GM12878 (cell line): ENCODE measurements around the gene ABCC3. TPM values are rescaled to one million over a fixed set of nuclear protein-coding genes. Genes with fewer than 3 reads are reported as not detected.

Experiments
- ATAC-seq: fragments of 200-7000 bp; cut with Tn5 transposase; 3 replicates; pipeline ENCODE4 v1.9.1; 2020; ENCODE audit warnings: mild to moderate bottlenecking, moderate library complexity
- BruUV-seq: library from RNA; stranded (reverse); fragments of 400-500 nt; replicated peaks from 2 replicates; lab custom pipeline; 2021; lab: Mats Ljungman, UMichigan
- CTCF ChIA-PET: fragments of 300-600 bp; sonication (Branson Sonifier 250); formaldehyde crosslinking; extraction: SDS; loops from one replicate; lab custom pipeline; 2021; ENCODE audit warnings: inconsistent platforms; lab: Yijun Ruan, JAX
- POLR2A ChIA-PET: fragments of 350-600 bp; formaldehyde crosslinking; extraction: SDS; loops from one replicate; lab custom pipeline; 2021; ENCODE audit warnings: inconsistent platforms; lab: Charles Lee
- RAD21 ChIA-PET: fragments of 300-600 bp; sonication (Branson Sonifier 250); formaldehyde crosslinking; loops from one replicate; lab custom pipeline; 2023; ENCODE audit warnings: antibody characterized with exemption; ENCODE audit not compliant: unreplicated experiment; lab: Charles Lee
- SMC1A ChIA-PET: fragments of 300-600 bp; sonication (Branson Sonifier 250); formaldehyde crosslinking; loops from one replicate; lab custom pipeline; 2023; ENCODE audit not compliant: unreplicated experiment, uncharacterized antibody; lab: Charles Lee
- DNase-seq: peaks from one replicate; pipeline ENCODE4 v3.0.0-alpha.2; 2011; ENCODE audit warnings: low read depth, low spot score
- FAIRE-seq: peaks from 3 replicates; lab custom pipeline; 2011; peaks lifted over from hg19 to GRCh38; lab: Jason Lieb, UNC
- H2AFZ ChIP-seq: 2 replicates; pipeline ENCODE4 v1.6.0; 2011; ENCODE audit warnings: low read depth, low read length, control low read depth; ENCODE audit not compliant: control insufficient read depth
- H3K27ac ChIP-seq: 2 replicates; pipeline ENCODE4 v1.5.1; 2011; ENCODE audit warnings: control low read depth; ENCODE audit not compliant: control insufficient read depth, insufficient read depth
- H3K27me3 ChIP-seq, 2 experiments: replicated peaks in 1 of 2; 2 replicates each; pipeline versions ENCODE4 v1.6.0 to v1.6.1; 2011; ENCODE audit warnings: low read length in 1 of 2; ENCODE audit not compliant: control insufficient read depth in 2 of 2, insufficient read depth in 2 of 2
- H3K36me3 ChIP-seq, 2 experiments: 2 replicates each; pipeline ENCODE4 v1.5.1; 2011; ENCODE audit warnings: low read length in 1 of 2; ENCODE audit not compliant: control insufficient read depth in 2 of 2, insufficient read depth in 2 of 2
- H3K4me1 ChIP-seq: 2 replicates; pipeline ENCODE4 v1.6.1; 2011; ENCODE audit warnings: mild to moderate bottlenecking, low read length, moderate library complexity, mixed read lengths; ENCODE audit not compliant: control insufficient read depth, insufficient read depth
- H3K4me2 ChIP-seq: 2 replicates; pipeline ENCODE4 v1.6.0; 2011; ENCODE audit warnings: control low read depth; ENCODE audit not compliant: control insufficient read depth, insufficient read depth
- H3K4me3 ChIP-seq: fragments of 200-600 bp; sonication (generic); 2 replicates; pipeline ENCODE4 v1.5.1; 2016
- H3K79me2 ChIP-seq: 2 replicates; pipeline ENCODE4 v1.6.0; 2011; ENCODE audit warnings: low read length; ENCODE audit not compliant: control insufficient read depth, insufficient read depth
- H3K9ac ChIP-seq: 2 replicates; pipeline ENCODE4 v1.8.0; 2011; ENCODE audit warnings: low read length, control low read depth, mixed read lengths; ENCODE audit not compliant: control insufficient read depth, insufficient read depth
- H3K9me3 ChIP-seq: replicated peaks from 3 replicates; pipeline ENCODE4 v1.5.1; 2011; ENCODE audit warnings: mild to moderate bottlenecking, low read length; ENCODE audit not compliant: control insufficient read depth, insufficient read depth
- H4K20me1 ChIP-seq: 2 replicates; pipeline ENCODE4 v1.6.0; 2011; ENCODE audit not compliant: control insufficient read depth, insufficient read depth
- ASH2L ChIP-seq: fragments of 300-600, 200-600 bp; sonication (generic); IDR thresholded peaks from 2 replicates; pipeline ENCODE4 v1.6.1; 2017; ENCODE audit warnings: low read depth, mild to moderate bottlenecking, borderline replicate concordance
- ATF7 ChIP-seq: fragments of 450-650 bp; IDR thresholded peaks from 2 replicates; pipeline ENCODE4 v1.6.1; 2016; ENCODE audit warnings: low read depth, mild to moderate bottlenecking
- IKZF2 ChIP-seq, 2 experiments: fragments of 450-650 bp; IDR thresholded peaks; 2 replicates each; pipeline ENCODE4 v1.6.1; 2017; ENCODE audit warnings: mild to moderate bottlenecking in 2 of 2, moderate library complexity in 2 of 2
- IRF4 ChIP-seq: IDR thresholded peaks from 2 replicates; pipeline ENCODE4 v1.6.1; 2011; ENCODE audit warnings: low read depth, low read length
- MEF2A ChIP-seq: IDR thresholded peaks from 2 replicates; pipeline ENCODE4 v1.6.1; 2011; ENCODE audit warnings: low read depth, mild to moderate bottlenecking, low read length, moderate library complexity; ENCODE audit not compliant: insufficient read depth
- MTA3 ChIP-seq: IDR thresholded peaks from 2 replicates; pipeline ENCODE4 v1.6.1; 2012; ENCODE audit warnings: low read length, inconsistent platforms, borderline replicate concordance
- NR2C2 ChIP-seq: IDR thresholded peaks from 2 replicates; pipeline ENCODE4 v1.6.1; 2011; ENCODE audit warnings: borderline replicate concordance, low read depth; ENCODE audit not compliant: control insufficient read depth, insufficient read length
- PML ChIP-seq: IDR thresholded peaks from 2 replicates; pipeline ENCODE4 v1.6.1; 2012; ENCODE audit warnings: low read length, inconsistent platforms
- REST ChIP-seq: IDR thresholded peaks from 2 replicates; pipeline ENCODE4 v1.6.1; 2012; ENCODE audit warnings: mild to moderate bottlenecking, low read depth, low read length
- SP1 ChIP-seq: IDR thresholded peaks from one replicate; pipeline ENCODE4 v1.6.1; 2011; ENCODE audit warnings: low read depth, low read length
- whole genome bisulfite sequencing: methylation state at CpG from one replicate; pipeline ENCODE4 v1.1.6; 2016; ENCODE audit warnings: low lambda C conversion rate; ENCODE audit not compliant: insufficient replicate concordance, insufficient coverage; ENCODE audit errors: missing lambda C conversion rate; 5-methylcytosine and 5-hydroxymethylcytosine counted together
- in situ Hi-C: fragments of 300-500 bp; cut with MboI; formaldehyde crosslinking; loops from 9 replicates; pipeline ENCODE4 v1.14.3; 2018; ENCODE audit warnings: mixed read lengths
- intact Hi-C: fragments of 100-400 bp; cut with micrococcal nuclease; formaldehyde crosslinking; loops from one replicate; pipeline ENCODE4 v1.14.2; 2022; ENCODE audit not compliant: unreplicated experiment
- polyA plus RNA-seq, 11 experiments: library from polyadenylated mRNA; depleted of rRNA in 4 of 11; unstranded in 6 of 11; stranded (reverse) in 5 of 11; fragments of >200 nt; fragmentation: Nextera tagmentation in 4 of 11; fragmentation: Illumina TruSeq in 1 of 11; extraction: Ambion mirVana in 4 of 11; extraction: Trizol in 1 of 11; gene quantifications; 1 replicate in 1 of 11; 2 replicates in 10 of 11; pipeline versions ENCODE4 v1.2.1 to v1.2.3, GENCODE V29; 2011 to 2016; ENCODE audit warnings: inconsistent platforms in 2 of 11, missing spikeins in 2 of 11, low read depth in 1 of 11
- total RNA-seq, 4 experiments: library from RNA; depleted of rRNA in 3 of 4; stranded (reverse); fragments of >200 nt in 3 of 4; fragmentation: Illumina TruSeq in 1 of 4; extraction: Trizol in 1 of 4; gene quantifications; 2 replicates each; pipeline versions ENCODE4 v1.2.1 to v1.2.3, GENCODE V29; 2013 to 2021

The ABCC3 gene
- total and polyA plus RNA-seq, 10 of the 15 experiments (the other 5 are each of a cell fraction or from before 2014, with no cell fraction given): 0.21 to 2.3 (median 0.71) TPM; not detected in 6

DNA sequence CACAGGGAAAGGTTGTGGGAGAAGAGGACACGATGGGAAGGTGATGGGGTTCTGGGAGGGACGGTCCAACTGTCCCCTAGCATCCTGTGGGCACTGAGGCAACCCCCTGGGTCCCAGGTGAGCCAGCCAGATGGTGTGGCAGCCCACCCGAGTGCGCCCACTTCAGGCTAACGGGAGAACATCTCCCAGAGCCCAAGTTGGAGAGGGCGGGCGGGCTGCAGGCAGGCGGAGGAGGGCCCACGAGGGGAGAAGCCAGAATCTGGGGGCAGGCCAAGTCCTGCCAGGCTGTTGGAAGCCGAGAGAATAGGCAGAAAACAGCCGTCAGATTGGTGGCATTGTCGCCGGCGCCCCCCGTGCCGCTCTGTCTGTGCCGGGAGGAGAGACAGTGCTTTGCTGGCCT is 13.8 kb upstream of the ABCC3 start:
- Histone ChIP-seq H3K36me3 (no peaks in the 10 kb centered on the region), H3K79me2 (no peaks in the 10 kb centered on the region), H3K9me3 (no peaks in the 10 kb centered on the region), H3K4me1 (no peaks in the 10 kb centered on the region), H4K20me1 (no peaks in the 10 kb centered on the region), H2AFZ (no peak overlapping the region), H3K4me2 (no peak overlapping the region), H3K27ac (no peak overlapping the region), H3K4me3 (no peak overlapping the region), H3K9ac (no peak overlapping the region), H3K27me3 (no peaks in the 10 kb centered on the region; a peak in 1 of 4 replicates)
- ChIA-PET CTCF (no interaction called here), POLR2A (no interaction called here), SMC1A (no interaction called here), RAD21 (no interaction called here)
- TF ChIP-seq REST (no peak), MTA3 (no peak), IRF4 (no peak), MEF2A (no peak), PML (no peak), SP1 (no peak), ATF7 (no peak), ASH2L (no peak), NR2C2 (no peak), IKZF2 (IDR thresholded peaks at IDR 0.05) (no peak)
- no peak for FAIRE-seq
- 33% methylated on average over 12 of the region's 17 CpGs for WGBS
- DNase-seq: no peak
- no peak for ATAC-seq
- BruUV-seq: no TSS peak
- in situ Hi-C loops: loop anchor here (10.0 kb wide), 1 partner anchor 136 kb away; no protein-coding TSS in a partner anchor
- intact Hi-C loops: no loop called here
